Psoas muscle (tissue), 8 donors: ENCODE results near the gene KIF21B. TPM values are rescaled to one million over a fixed set of nuclear protein-coding genes. Genes with fewer than 3 reads are reported as not detected.

Source experiments
- ATAC-seq, 4 donors: fragments of 200-7000 bp; cut with Tn5 transposase; one replicate each; pipeline ENCODE4 v1.9.1; 2020; ENCODE audit warnings: moderate library complexity in 3 of 4, mild to moderate bottlenecking in 2 of 4
- DNase-seq, 2 donors: peaks; one replicate each; pipeline ENCODE4 v3.0.0-alpha.2; 2020
- H3K27ac ChIP-seq: fragments of 200-600 bp; one replicate; pipeline ENCODE4 v1.8.0; 2022
- H3K27me3 ChIP-seq, 3 donors: fragments of 200-600 bp in 1 of 3; one replicate each; pipeline versions ENCODE4 v1.6.1 to v1.8.0; 2013 to 2022; ENCODE audit warnings: low read length in 2 of 3, mild to moderate bottlenecking in 2 of 3, moderate library complexity in 1 of 3; ENCODE audit not compliant: insufficient read depth in 3 of 3
- H3K36me3 ChIP-seq, 2 donors: fragments of 200-600 bp in 1 of 2; one replicate each; pipeline versions ENCODE4 v1.6.1 to v1.8.0; 2013 to 2022; ENCODE audit warnings: low read depth in 1 of 2, mild to moderate bottlenecking in 1 of 2, moderate library complexity in 1 of 2; ENCODE audit not compliant: insufficient read depth in 1 of 2
- H3K4me1 ChIP-seq: fragments of 200-600 bp; one replicate; pipeline ENCODE4 v1.8.0; 2022
- H3K4me3 ChIP-seq: fragments of 200-600 bp; one replicate; pipeline ENCODE4 v1.8.0; 2022; ENCODE audit warnings: mild to moderate bottlenecking
- H3K9me3 ChIP-seq: fragments of 200-600 bp; one replicate; pipeline ENCODE4 v1.8.0; 2022
- WGBS, 3 donors: extraction: QIAGEN DNeasy Blood & Tissue Kit; methylation state at CpG; one replicate each; pipeline versions ENCODE4 v1.1.6 to v1.1.7; 2013; 5-methylcytosine and 5-hydroxymethylcytosine counted together
- intact Hi-C, 2 donors: fragments of 100-400 bp; cut with DNase I; formaldehyde crosslinking; loops; one replicate each; pipeline versions ENCODE4 v1.11.0 to v1.14.2; 2022
- polyA plus RNA-seq, 3 donors: library from polyadenylated mRNA; stranded (reverse); fragments of 200-250 nt; gene quantifications; one replicate each; pipeline ENCODE4 v1.2.3, GENCODE V29; 2013
- total RNA-seq, 4 donors: library from RNA; stranded (reverse); fragmentation: NEBNext Ultra II Directional in 2 of 4; extraction: Animal tissue kit (Norgen Biotek cat#: 25700) in 2 of 4; gene quantifications; one replicate each; pipeline versions ENCODE4 v1.2.1 to v1.2.4, GENCODE V29; 2021 to 2023
- TF ChIP-seq, protein P1 (sequence below): fragments of 200-600 bp; IDR thresholded peaks from one replicate; pipeline ENCODE4 v1.8.0; 2022; ENCODE audit warnings: antibody characterized with exemption
- donor health status: healthy with polysubstance abuse.
- donor health status: DM: no; HTN: no; CAD: no; lungs with moderate emphysema.
- donor health status: Bipolar disorder and iron deficiency.
- donor health status: healthy.
- donor health status: DM: yes; HTN: yes; CAD: no.
- donor health status: DM: no; HTN: no; CAD: no.
- donor health status: DM: no; HTN: no; CAD: no.
- donor health status: DM: yes; HTN: yes; CAD: no.

The KIF21B gene
- total and polyA plus RNA-seq, 7 donors: 0.04 to 0.81 (median 0.20) TPM

DNA sequence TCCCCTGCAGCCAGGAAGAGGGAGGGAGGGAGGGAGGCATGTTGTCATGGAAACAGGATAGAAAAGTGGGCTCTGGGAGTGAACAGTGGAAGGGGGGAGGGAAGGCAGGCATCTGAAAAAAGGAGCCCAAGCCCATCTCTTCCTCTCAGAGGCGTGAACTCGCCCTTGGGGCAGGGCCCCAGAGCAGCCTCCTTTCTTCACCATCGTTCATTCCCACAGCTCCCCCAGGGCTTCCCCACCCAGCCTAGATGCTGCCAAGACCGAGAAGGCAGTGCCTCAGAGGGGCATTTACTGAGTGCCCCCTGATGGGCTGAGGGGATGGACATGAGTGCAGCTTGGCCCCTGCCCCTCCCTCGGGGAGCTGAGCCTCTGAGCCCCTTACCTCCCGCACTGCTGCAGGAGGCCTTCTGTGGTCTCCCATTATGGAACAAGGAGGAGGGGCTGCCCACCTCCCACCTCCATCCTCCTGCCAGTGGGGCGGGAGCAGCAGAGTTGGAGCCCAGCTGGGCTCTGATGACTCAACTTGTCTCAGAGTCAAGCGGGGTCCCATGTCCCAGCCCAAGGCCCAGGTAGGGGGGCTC, 39.1 kb upstream of the KIF21B start:
- no peak for ATAC-seq
- no peak overlapping the region for H3K4me3 ChIP-seq
- H3K36me3 ChIP-seq: peaks cover 0 to 98% of the 10 kb centered on the region in 2 donors
- peak in 1 of 2 donors; percentile 36 for DNase-seq
- TF ChIP-seq, protein P1, sequence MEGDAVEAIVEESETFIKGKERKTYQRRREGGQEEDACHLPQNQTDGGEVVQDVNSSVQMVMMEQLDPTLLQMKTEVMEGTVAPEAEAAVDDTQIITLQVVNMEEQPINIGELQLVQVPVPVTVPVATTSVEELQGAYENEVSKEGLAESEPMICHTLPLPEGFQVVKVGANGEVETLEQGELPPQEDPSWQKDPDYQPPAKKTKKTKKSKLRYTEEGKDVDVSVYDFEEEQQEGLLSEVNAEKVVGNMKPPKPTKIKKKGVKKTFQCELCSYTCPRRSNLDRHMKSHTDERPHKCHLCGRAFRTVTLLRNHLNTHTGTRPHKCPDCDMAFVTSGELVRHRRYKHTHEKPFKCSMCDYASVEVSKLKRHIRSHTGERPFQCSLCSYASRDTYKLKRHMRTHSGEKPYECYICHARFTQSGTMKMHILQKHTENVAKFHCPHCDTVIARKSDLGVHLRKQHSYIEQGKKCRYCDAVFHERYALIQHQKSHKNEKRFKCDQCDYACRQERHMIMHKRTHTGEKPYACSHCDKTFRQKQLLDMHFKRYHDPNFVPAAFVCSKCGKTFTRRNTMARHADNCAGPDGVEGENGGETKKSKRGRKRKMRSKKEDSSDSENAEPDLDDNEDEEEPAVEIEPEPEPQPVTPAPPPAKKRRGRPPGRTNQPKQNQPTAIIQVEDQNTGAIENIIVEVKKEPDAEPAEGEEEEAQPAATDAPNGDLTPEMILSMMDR: no peak
- no peaks in the 10 kb centered on the region for H3K4me1 ChIP-seq
- H3K27ac ChIP-seq: no peak overlapping the region
- H3K27me3 ChIP-seq: no peaks in the 10 kb centered on the region
- intact Hi-C loops: no loop called here
- no peaks in the 10 kb centered on the region for H3K9me3 ChIP-seq
- 61 to 76% (median 70%) methylated on average over 5 to 8 of the region's 8 CpGs for WGBS, 3 donors

DNA sequence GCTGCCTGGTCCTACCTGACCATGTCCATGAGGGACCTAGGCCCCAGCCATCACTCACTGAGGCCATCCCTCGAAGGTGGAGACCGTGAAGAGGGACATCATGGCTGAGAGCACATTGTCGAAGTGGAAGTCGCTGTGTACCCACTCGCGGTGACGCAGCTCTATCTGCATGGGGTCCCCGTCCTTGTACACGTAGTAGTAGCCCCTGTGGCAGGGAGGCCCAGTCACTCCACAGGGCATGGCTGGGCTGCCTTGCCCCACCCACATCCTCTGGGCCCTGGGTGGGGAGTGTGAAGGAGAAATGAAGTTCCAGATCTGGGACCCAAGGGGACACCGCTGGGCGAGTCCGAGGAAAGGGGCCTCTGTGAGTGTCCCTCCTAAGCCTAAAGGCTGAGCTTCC, 38.4 kb upstream of the KIF21B start:
- Histone ChIP-seq H3K36me3 (peaks cover 0 to 98% of the 10 kb centered on the region in 2 donors), H3K27me3 (no peaks in the 10 kb centered on the region), H3K27ac (no peak overlapping the region), H3K9me3 (no peaks in the 10 kb centered on the region), H3K4me1 (no peaks in the 10 kb centered on the region), H3K4me3 (no peak overlapping the region)
- ATAC-seq (peak in 1 of 4 donors; percentile 14), DNase-seq (no peak)
- WGBS, 3 donors: 94 to 99% (median 94%) methylated on average over 12 of the region's 12 CpGs
- TF ChIP-seq, protein P1: no peak
- intact Hi-C loops: no loop called here

DNA sequence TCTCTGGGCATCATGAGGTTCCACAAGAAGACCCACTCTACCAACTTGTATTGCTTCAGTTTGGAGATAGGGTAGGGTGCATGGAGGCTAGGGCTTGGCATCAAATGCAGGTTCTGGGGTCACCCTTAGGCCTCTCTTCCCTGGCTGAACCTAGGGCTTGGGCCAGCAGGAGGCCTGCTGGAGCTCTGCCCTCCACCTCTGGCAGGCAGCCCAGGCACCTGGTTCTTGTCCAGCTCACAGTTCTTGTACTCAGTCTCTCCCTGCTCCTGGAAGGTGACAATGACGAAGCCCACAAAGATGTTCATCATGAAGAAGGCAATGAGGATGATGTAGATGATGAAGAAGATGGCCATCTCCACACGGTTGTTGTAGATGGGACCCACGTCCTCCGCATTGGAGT, 37.5 kb upstream of the KIF21B start:
- H3K36me3 ChIP-seq: peaks cover 0 to 98% of the 10 kb centered on the region in 2 donors
- peak; percentile 34 to 70 for DNase-seq
- 58 to 74% (median 62%) methylated on average over 4 of the region's 4 CpGs for WGBS, 3 donors
- intact Hi-C loops: no loop called here
- no peak overlapping the region for H3K27ac ChIP-seq
- no peaks in the 10 kb centered on the region for H3K4me1 ChIP-seq
- TF ChIP-seq, protein P1: no peak
- no peaks in the 10 kb centered on the region for H3K9me3 ChIP-seq
- no peaks in the 10 kb centered on the region for H3K27me3 ChIP-seq
- no peak overlapping the region for H3K4me3 ChIP-seq
- ATAC-seq: peak; percentile 16 to 66 (median 60)

DNA sequence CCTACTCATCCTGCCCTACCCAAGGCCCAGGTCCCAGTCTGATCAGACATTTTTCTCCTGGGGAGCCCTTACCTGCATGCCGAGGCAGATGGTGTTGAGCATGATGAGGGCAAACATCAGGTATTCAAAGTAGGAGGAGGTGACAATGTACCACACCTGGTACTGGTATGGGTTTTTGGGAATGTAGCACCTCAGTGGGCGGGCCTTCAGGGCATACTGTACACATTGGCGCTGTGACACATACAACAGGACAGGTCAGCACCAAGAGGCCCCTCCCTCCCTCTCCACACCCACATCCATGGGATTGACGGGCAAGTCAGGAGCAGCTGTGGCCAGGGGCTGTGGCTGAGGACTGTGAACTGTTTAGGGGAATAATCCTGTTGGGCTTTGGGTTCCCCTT, 37.1 kb upstream of the KIF21B start:
- intact Hi-C loops: no loop called here
- Histone ChIP-seq H3K9me3 (no peaks in the 10 kb centered on the region), H3K4me3 (no peak overlapping the region), H3K4me1 (no peaks in the 10 kb centered on the region), H3K36me3 (peaks cover 0 to 98% of the 10 kb centered on the region in 2 donors), H3K27me3 (no peaks in the 10 kb centered on the region), H3K27ac (no peak overlapping the region)
- DNase-seq (no peak), ATAC-seq (peak in 3 of 4 donors; percentile 4 to 19 (median 10))
- WGBS, 3 donors: 84 to 85% (median 85%) methylated on average over 4 of the region's 4 CpGs
- TF ChIP-seq, protein P1: no peak
